GM23248 (cell line): ENCODE measurements around the gene VIPR2. TPM values are rescaled to one million over a fixed set of nuclear protein-coding genes. Genes with fewer than 3 reads are reported as not detected.

ENCODE experiments used
- DNase-seq: peaks from one replicate; pipeline ENCODE4 v3.0.0-alpha.2; 2015
- H2AFZ ChIP-seq: fragments of 200-600 bp; sonication (generic); 2 replicates; pipeline ENCODE4 v1.6.1; 2016; ENCODE audit warnings: antibody characterized with exemption
- H3F3A ChIP-seq: fragments of 200-600 bp; sonication (generic); 2 replicates; pipeline ENCODE4 v1.6.1; 2016; ENCODE audit warnings: mild to moderate bottlenecking, antibody characterized with exemption, mixed run types; ENCODE audit not compliant: insufficient read depth
- H3K27ac ChIP-seq: fragments of 200-600 bp; sonication (generic); 2 replicates; pipeline ENCODE4 v1.5.1; 2016; ENCODE audit warnings: mild to moderate bottlenecking
- H3K27me3 ChIP-seq: fragments of 200-600 bp; sonication (generic); replicated peaks from 2 replicates; pipeline ENCODE4 v1.6.1; 2016; ENCODE audit warnings: mild to moderate bottlenecking; ENCODE audit not compliant: insufficient read depth
- H3K36me3 ChIP-seq: fragments of 200-600 bp; sonication (generic); 2 replicates; pipeline ENCODE4 v1.6.1; 2016; ENCODE audit warnings: low read depth, mild to moderate bottlenecking
- H3K4me1 ChIP-seq: fragments of 200-600 bp; sonication (generic); 2 replicates; pipeline ENCODE4 v1.6.1; 2016; ENCODE audit warnings: mild to moderate bottlenecking; ENCODE audit not compliant: insufficient read depth
- H3K4me2 ChIP-seq: fragments of 200-600 bp; sonication (generic); one replicate; pipeline ENCODE4 v1.6.1; 2016; ENCODE audit warnings: mild to moderate bottlenecking; ENCODE audit not compliant: unreplicated experiment
- H3K4me3 ChIP-seq: fragments of 200-600 bp; sonication (generic); 2 replicates; pipeline ENCODE4 v1.5.1; 2016; ENCODE audit warnings: mild to moderate bottlenecking
- H3K79me2 ChIP-seq: fragments of 200-600 bp; sonication (generic); 2 replicates; pipeline ENCODE4 v1.6.1; 2016; ENCODE audit warnings: mild to moderate bottlenecking; ENCODE audit not compliant: insufficient read depth
- H3K9ac ChIP-seq: fragments of 200-600 bp; sonication (generic); 2 replicates; pipeline ENCODE4 v1.6.1; 2016; ENCODE audit warnings: mild to moderate bottlenecking
- H3K9me2 ChIP-seq: fragments of 200-600 bp; sonication (generic); 2 replicates; pipeline ENCODE4 v1.6.1; 2016; ENCODE audit warnings: mixed run types, mild to moderate bottlenecking, moderate library complexity; ENCODE audit not compliant: insufficient read depth
- H3K9me3 ChIP-seq: fragments of 200-600 bp; sonication (generic); one replicate; pipeline ENCODE4 v1.6.1; 2017; ENCODE audit warnings: low read depth
- H4K20me1 ChIP-seq: fragments of 200-600 bp; sonication (generic); 2 replicates; pipeline ENCODE4 v1.6.0; 2016; ENCODE audit not compliant: insufficient read depth
- EZH2 ChIP-seq: fragments of 200-600 bp; sonication (generic); IDR thresholded peaks from 2 replicates; pipeline ENCODE4 v1.6.1; 2018; ENCODE audit warnings: antibody characterized with exemption, mild to moderate bottlenecking; ENCODE audit not compliant: insufficient read depth, poor library complexity, severe bottlenecking
- EZH2phosphoT487 ChIP-seq: fragments of 200-600 bp; sonication (generic); IDR thresholded peaks from 2 replicates; pipeline ENCODE4 v1.6.1; 2018; ENCODE audit warnings: antibody characterized with exemption, moderate library complexity, mild to moderate bottlenecking, low read depth; ENCODE audit not compliant: insufficient read depth
- WGBS, 2 experiments: methylation state at CpG; one replicate each; pipeline ENCODE4 v1.1.6; 2015 to 2017; ENCODE audit warnings: low lambda C conversion rate in 2 of 2, low coverage in 1 of 2; ENCODE audit errors: missing lambda C conversion rate in 2 of 2; 5-methylcytosine and 5-hydroxymethylcytosine counted together
- in situ Hi-C: fragments of 300-500 bp; cut with MboI; formaldehyde crosslinking; loops from 2 replicates; pipeline ENCODE4 v1.15.0; 2020
- polyA plus RNA-seq: library from polyadenylated mRNA; unstranded; fragments of >200 nt; fragmentation: Nextera tagmentation; extraction: Ambion mirVana; gene quantifications from 2 replicates; pipeline ENCODE4 v1.2.1, GENCODE V29; 2016
- total RNA-seq: library from RNA; depleted of rRNA; stranded (reverse); fragments of >200 nt; shearing (Covaris generic); gene quantifications from 2 replicates; pipeline ENCODE4 v1.2.3, GENCODE V29; 2014

Gene VIPR2
- total and polyA plus RNA-seq, 2 experiments from 2014 or later: not detected

DNA sequence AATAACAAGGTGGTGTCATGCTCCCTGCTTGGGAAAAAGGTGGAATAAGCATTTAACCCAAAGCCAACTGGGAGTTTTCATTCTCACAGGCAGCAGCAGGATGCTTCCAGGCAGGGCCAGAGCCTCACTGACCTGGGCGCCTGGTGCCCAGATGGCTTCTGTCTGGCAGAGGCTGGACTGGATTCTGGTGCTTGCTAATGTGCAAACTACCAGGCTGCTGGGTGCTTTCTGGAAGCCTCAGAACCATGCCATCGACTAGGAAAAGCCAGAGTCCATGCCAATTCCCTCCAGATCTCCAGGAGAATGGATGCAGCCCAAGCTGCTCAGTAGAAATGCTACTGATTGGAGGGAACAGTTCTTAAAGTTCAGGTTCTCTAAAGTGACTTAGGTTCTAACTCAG, 36.2 kb downstream of the VIPR2 start:
- H3K79me2 ChIP-seq: no peaks in the 10 kb centered on the region
- no peaks in the 10 kb centered on the region for H3K4me1 ChIP-seq
- no peak overlapping the region for H3K4me2 ChIP-seq
- no peaks in the 10 kb centered on the region for H3K9me2 ChIP-seq
- no peaks in the 10 kb centered on the region for H3K36me3 ChIP-seq
- 14 to 15% methylated on average over 2 of the region's 2 CpGs for WGBS, 2 experiments
- H3F3A ChIP-seq: no peaks in the 10 kb centered on the region
- no peak overlapping the region for H3K9ac ChIP-seq
- no peak for DNase-seq
- no peaks in the 10 kb centered on the region for H3K9me3 ChIP-seq
- H3K27me3 ChIP-seq: no peaks in the 10 kb centered on the region
- no peak overlapping the region for H3K27ac ChIP-seq
- no peaks in the 10 kb centered on the region for H4K20me1 ChIP-seq
- TF ChIP-seq EZH2 (no peak), EZH2phosphoT487 (no peak)
- no peak overlapping the region for H2AFZ ChIP-seq
- H3K4me3 ChIP-seq: no peak overlapping the region
- in situ Hi-C loops: no loop called here

GRCh38 chr7:159107161-159107892, 37.3 kb downstream of the VIPR2 start:
- no peak overlapping the region for H2AFZ ChIP-seq
- no peaks in the 10 kb centered on the region for H3K27me3 ChIP-seq
- no peaks in the 10 kb centered on the region for H3K36me3 ChIP-seq
- no peaks in the 10 kb centered on the region for H3K4me1 ChIP-seq
- no peak for TF ChIP-seq EZH2phosphoT487
- TF ChIP-seq EZH2: no peak
- H3K9ac ChIP-seq: no peak overlapping the region
- H3F3A ChIP-seq: no peaks in the 10 kb centered on the region
- no peaks in the 10 kb centered on the region for H3K79me2 ChIP-seq
- H3K4me3 ChIP-seq: no peak overlapping the region
- no peak for DNase-seq
- no peak overlapping the region for H3K4me2 ChIP-seq
- H4K20me1 ChIP-seq: no peaks in the 10 kb centered on the region
- in situ Hi-C loops: no loop called here
- no peaks in the 10 kb centered on the region for H3K9me3 ChIP-seq
- 27 to 28% methylated on average over 13 of the region's 13 CpGs for WGBS, 2 experiments
- H3K9me2 ChIP-seq: no peaks in the 10 kb centered on the region
- H3K27ac ChIP-seq: no peak overlapping the region

DNA sequence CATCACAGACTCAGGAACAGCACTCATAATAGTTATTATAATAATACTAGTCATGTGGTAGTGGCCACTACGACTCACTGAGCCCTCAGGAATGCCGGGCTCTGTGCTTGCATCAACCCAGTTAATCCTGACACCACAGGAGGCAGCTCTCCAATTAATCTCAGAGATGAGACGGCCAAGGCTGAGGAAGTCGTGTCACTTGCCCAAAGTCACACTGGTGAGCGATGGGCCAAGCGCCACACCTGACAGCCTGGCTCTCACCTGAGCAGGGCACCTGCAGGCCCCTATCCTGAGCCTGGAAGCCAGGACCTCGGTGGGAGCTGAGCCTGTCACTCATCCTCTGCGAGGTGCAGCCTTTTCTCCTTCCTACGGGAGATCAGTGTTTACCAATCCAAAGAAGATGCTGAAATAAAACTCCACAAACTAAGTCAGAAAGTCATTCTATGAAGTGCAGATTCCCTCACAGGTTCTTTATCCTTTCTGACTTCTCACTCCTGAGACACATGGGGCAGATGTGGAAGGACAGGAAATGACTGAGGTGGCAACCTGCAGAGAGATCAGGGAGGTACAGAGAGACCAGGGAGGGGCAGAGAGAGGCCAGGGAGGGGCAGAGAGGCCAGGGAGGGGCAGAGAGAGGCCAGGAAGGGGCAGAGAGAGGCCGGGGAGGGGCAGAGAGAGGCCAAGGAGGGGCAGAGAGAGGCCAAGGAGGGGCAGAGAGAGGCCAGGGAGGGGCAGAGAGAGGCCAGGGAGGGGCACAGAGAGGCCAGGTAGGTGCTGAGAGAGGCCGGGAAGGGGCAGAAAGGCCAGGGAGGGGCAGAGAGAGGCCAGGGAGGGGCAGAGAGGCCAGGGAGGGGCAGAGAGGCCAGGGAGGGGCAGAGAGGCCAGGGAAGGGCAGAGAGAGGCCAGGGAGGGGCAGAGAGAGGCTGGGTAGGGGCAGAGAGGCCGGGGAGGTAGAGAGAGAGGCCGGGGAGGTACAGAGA, 38.5 kb downstream of the VIPR2 start:
- Histone ChIP-seq H3F3A (no peaks in the 10 kb centered on the region), H3K4me2 (no peak overlapping the region), H3K4me3 (no peak overlapping the region), H3K4me1 (no peaks in the 10 kb centered on the region), H2AFZ (no peak overlapping the region), H3K27me3 (no peaks in the 10 kb centered on the region), H4K20me1 (no peaks in the 10 kb centered on the region), H3K9me2 (no peaks in the 10 kb centered on the region), H3K79me2 (no peaks in the 10 kb centered on the region), H3K9ac (no peak overlapping the region), H3K27ac (no peak overlapping the region), H3K9me3 (no peaks in the 10 kb centered on the region), H3K36me3 (no peaks in the 10 kb centered on the region)
- WGBS, 2 experiments: 25 to 27% methylated on average over 9 to 13 of the region's 13 CpGs
- no peak for DNase-seq
- TF ChIP-seq EZH2 (no peak), EZH2phosphoT487 (no peak)
- in situ Hi-C loops: no loop called here

- Histone ChIP-seq H3K4me1 (no peaks in the 10 kb centered on the region), H3K9me3 (no peaks in the 10 kb centered on the region), H3F3A (no peaks in the 10 kb centered on the region), H3K9me2 (no peaks in the 10 kb centered on the region), H3K4me3 (no peak overlapping the region), H3K36me3 (no peaks in the 10 kb centered on the region), H3K4me2 (no peak overlapping the region), H3K27me3 (no peaks in the 10 kb centered on the region), H4K20me1 (no peaks in the 10 kb centered on the region), H3K9ac (no peak overlapping the region), H2AFZ (no peak overlapping the region), H3K79me2 (no peaks in the 10 kb centered on the region), H3K27ac (no peak overlapping the region)
- no peak for DNase-seq
- in situ Hi-C loops: no loop called here
- 39 to 40% methylated on average over 14 of the region's 14 CpGs for WGBS, 2 experiments
- no peak for TF ChIP-seq EZH2
- no peak for TF ChIP-seq EZH2phosphoT487
Observed at GRCh38 chr7:159105066-159105780, 39.4 kb downstream of the VIPR2 start.
